ENCODE results near the gene NDC80.

Gene NDC80

GRCh38 chr18:2571200-2572170 is at the start of gene NDC80, which contains the start of gene METTL4:
Gene NDC80, plus strand, starts transcription at chr18:2571557. Its CDS starts 1,429 bp downstream, at chr18:2572986.
Gene METTL4, minus strand, starts transcription at chr18:2571505. Its CDS starts 4,289 bp downstream, at chr18:2567216.
- peak; percentile 85 for DNase-seq

DNA sequence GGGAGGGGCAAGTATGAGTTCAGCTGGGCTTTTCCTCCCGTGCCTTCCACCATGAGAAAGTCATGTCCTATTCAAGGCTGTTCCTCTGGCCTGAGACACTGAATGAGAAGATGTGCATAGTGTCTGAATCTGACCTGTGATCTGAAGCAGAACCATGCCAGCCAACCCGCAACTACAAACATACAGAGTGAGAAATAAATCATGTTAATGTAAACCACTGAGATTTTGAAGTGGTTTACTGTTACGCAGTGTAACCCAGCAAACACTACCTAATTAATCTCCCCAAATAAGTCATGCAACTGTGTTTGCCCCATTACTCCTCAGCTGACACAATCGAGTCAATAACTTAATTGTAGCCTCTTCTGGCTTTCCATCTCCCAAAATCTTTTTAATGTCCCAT is 49.2 kb upstream of the NDC80 start:
- peak; percentile 47 for DNase-seq

DNA sequence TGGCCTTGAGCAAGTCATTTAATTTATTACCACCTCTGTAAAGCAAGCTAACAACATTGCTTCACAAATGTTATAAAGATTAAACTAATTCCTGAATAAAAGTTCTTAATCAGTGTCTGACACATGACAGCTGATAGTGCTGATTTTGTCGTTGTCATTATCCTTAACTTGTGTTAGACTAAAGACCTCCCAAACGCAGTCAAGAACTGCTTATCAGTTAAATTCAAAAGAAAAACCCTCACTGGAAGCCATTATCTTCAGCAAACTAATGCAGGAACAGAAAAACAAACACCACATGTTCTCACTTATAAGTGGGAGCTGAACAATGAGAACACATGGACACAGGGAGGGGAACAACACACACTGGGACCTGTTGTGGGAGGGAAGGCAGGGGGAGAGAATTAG is 46.6 kb upstream of the NDC80 start:
- peak; percentile 5 for DNase-seq

DNA sequence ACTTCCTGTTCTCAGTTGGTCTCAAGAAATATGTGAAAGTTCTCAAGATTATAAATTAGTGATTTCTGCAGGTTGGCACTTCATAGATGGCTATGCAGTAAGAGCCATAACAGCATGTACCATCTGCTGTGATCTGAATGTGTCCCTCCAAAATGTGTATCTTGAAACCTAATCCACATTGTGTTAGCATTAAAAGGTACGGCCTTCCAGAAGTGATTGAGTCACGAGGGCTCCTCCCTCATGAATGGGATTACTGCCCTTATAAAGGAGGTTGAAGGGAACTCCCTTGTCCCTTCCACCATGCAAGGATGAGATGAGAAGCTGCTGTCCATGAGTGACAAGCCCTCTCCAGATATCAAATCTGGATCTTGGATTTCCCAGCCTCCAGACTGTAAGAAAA is 45.0 kb upstream of the NDC80 start:
- peak; percentile 43 for DNase-seq

- no peak for DNase-seq
Measured at GRCh38 chr18:2529154-2529553, 42.2 kb upstream of the NDC80 start.

GRCh38 chr18:2531751-2532150 is 39.6 kb upstream of the NDC80 start:
- DNase-seq, result no peak

- DNase-seq, result no peak
Measured at GRCh38 chr18:2532797-2533196, 38.6 kb upstream of the NDC80 start.

- no peak for DNase-seq
Measured at GRCh38 chr18:2534906-2535305, 36.5 kb upstream of the NDC80 start.

GRCh38 chr18:2535419-2535910 is 35.9 kb upstream of the NDC80 start:
- DNase-seq, result no peak

DNA sequence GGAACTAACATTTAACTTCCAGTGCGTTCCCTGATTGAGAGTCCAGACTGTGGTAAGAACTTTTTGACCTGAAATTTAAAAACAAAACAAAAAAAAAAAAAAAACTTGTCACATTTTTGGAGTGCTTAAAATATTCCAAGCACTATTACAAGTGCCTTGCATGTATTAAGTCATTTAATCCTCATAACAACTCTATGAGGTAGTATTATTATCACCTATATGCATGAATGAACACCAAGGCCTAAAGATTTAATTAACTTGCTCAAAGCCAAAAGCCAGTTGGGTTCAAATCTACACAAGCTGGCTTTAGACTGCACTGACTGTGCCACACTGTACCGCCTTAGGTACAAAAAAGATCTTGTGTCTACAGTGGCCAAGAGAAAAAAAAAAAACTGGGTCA is 35.3 kb upstream of the NDC80 start:
- DNase-seq, result no peak

DNA sequence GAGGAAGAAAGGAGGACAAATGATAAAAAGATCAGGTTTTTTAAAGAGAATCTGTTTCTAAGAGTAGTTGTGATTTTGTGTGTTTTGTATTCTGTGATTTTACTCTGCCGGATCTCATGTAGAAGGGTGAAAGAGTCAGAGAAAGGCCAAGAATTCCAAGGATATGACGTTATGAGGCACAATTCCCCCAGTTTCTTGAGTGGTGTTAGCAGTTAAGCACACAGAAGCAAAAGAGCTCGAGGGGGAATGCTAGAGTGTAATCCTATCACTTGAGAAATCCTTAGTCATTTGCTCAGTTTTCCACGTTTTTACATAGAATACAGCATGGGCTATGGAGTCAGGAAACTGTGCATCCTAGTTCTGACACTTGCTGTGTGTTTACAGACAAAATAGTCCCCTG is 34.9 kb upstream of the NDC80 start:
- no peak for DNase-seq

GRCh38 chr18:2537296-2537695 is 34.1 kb upstream of the NDC80 start:
- DNase-seq, result no peak

DNA sequence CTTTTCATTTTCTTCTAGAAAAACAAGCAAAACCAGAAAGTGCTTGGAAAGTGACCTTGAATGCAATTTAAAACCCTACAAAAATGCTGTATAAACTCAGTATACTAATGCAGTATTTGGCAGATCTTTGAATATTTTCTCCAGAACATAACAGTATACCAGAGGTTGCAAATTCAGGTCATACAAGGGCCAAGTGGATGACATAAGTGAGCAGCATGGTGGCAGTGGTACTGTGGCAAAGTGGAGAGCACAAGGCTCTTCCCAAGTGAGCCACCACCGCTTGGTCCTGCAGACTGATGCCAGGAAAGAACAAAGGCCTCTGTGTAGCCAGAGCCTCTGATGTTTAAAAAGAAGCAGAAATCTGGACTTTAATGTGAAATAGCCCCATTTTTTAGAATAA is 33.1 kb upstream of the NDC80 start:
- DNase-seq, result peak; percentile 6

DNA sequence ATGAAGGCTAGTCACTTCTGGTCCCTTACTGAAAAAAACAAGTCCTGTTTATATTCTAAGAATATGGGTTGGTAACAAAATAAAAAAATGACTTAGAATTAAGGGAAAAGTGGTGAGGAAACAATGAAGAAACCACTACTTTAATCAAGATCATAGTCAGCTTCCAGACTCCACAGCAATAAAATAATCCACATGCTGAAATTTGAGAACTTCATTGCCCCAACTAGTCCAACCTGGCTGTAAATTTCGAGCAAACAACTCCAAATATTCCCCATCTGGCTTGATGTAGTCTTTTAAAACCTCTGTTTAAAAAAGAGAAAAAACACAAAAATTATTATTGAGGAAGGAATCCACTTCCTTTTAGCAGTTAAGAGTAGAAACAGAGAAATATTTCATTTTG is 32.5 kb upstream of the NDC80 start:
- peak; percentile 18 for DNase-seq

GRCh38 chr18:2540575-2540974 is 30.8 kb upstream of the NDC80 start:
- DNase-seq, result no peak

DNA sequence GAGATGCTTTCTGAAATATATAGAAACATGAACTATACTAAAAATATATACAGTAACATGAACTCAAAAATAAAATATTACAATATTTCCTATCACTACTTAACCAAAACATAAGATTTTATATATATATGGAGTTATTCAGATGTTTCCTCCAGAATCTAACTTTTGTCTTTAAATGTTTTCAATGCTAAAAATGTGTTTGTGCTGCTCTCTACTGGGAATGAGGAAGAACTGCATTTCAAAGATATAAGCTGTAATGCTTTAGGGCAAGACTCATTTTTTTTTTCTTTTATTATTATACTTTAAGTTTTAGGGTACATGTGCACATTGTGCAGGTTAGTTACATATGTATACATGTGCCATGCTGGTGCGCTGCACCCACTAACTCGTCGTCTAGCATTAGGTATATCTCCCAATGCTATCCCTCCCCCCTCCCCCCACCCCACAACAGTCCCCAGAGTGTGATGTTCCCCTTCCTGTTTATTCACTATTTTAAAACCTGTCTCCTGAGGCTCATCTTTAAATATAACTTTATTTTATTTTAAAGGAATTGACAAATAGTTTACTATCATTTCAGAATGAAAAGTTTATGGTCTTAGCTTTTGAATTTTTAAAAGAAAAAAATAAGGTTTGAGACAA is 29.3 kb upstream of the NDC80 start:
- peak; percentile 20 for DNase-seq

- DNase-seq, result no peak
Measured at GRCh38 chr18:2545155-2545554, 26.2 kb upstream of the NDC80 start.

DNA sequence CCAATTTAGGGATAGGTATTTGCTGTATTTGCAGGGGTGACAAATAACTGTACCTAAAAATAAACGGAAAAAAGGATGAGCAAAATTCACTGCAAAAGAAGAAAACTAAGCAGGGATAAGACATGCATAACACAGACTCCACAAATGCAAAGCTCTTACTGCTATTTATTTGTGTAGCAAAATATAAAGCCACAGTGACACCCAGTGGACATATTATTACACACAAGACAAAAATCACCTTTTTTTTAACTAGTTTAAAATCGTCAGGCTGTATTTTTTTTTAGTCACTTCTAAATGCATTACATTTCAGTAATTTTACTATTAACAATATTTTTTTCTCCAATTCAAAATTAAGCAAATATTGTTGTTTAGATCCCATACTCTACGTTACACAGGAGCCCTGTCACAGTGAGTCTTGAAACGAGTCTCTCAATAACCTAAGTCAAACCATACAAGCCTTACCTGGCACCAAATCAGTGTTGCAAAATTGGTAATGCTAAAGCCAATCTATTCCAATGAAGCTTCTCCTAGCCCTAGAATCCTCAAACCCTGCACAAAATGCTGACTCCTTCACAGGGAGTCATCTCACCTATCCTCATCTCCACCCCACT is 23.8 kb upstream of the NDC80 start:
- peak; percentile 5 for DNase-seq

DNA sequence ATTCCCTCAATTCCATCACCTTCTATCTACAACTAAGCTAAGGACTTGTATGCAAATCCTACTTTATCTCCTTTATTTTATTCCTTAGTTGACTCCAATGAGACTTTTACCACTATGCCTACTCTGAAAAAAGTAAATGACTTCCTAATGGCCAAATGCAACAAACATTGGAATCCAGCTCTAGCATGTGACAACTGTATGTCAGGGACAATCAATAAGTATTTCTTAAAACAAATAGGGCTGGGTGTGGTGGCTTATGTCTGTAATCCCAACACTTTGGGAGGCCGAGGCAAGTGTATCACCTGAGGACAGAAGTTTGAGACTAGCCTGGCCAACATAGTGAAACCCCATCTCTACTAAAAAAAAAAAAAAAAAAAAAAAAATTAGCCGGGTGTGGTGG is 21.9 kb upstream of the NDC80 start:
- no peak for DNase-seq

- DNase-seq, result no peak
Measured at GRCh38 chr18:2551425-2551824, 19.9 kb upstream of the NDC80 start.

GRCh38 chr18:2554696-2555095 is 16.7 kb upstream of the NDC80 start:
- DNase-seq, result no peak

- no peak for DNase-seq
Measured at GRCh38 chr18:2555895-2556294, 15.5 kb upstream of the NDC80 start.

GRCh38 chr18:2557536-2557935 is 13.8 kb upstream of the NDC80 start:
- no peak for DNase-seq

- no peak for DNase-seq
Measured at GRCh38 chr18:2559249-2559648, 12.1 kb upstream of the NDC80 start.

Data from NCI-H1092 treated with DMSO at 0.1 percent for 48 hours (cell line).